ENCODE data around the gene BLVRB. TPM values are rescaled to one million over a fixed set of nuclear protein-coding genes. Genes with fewer than 3 reads are reported as not detected.

BLVRB gene
- total and polyA plus RNA-seq, 9 of the 15 experiments (the other 6 are each of a cell fraction or from before 2014, with no cell fraction given): 81.1 to 749 (median 331) TPM

- TF ChIP-seq MGA (IDR thresholded peaks at IDR 0.05): no peak
- TF ChIP-seq CCNT2 (IDR thresholded peaks at IDR 0.05; ENCODE audit: borderline replicate concordance, extremely low read depth, insufficient read length, low read depth, low read length): peak; percentile 39
- TF ChIP-seq USF2 (CRISPR knock-in tag; IDR thresholded peaks at IDR 0.05): peak; percentile 66; the same call in 1 of the 2 replicates
- TF ChIP-seq SAP30 (IDR thresholded peaks at IDR 0.05; ENCODE audit: borderline replicate concordance, insufficient read depth, low read depth, low read length, poor library complexity, severe bottlenecking): peak; percentile 45
- peak; percentile 59 for TF ChIP-seq HMBOX1 (IDR thresholded peaks at IDR 0.05)
- no peak for TF ChIP-seq HMGXB4 (CRISPR knock-in tag; IDR thresholded peaks at IDR 0.05)
- peak; percentile 59 for TF ChIP-seq ZFX (CRISPR knock-in tag; IDR thresholded peaks at IDR 0.05)
- no peak for TF ChIP-seq ZNF644 (tag; IDR thresholded peaks at IDR 0.05; ENCODE audit: low read depth)
- no peak for TF ChIP-seq EP400 (IDR thresholded peaks at IDR 0.05)
- TF ChIP-seq ZNF717 (CRISPR knock-in tag; IDR thresholded peaks at IDR 0.05): no peak
- TF ChIP-seq BHLHE40 (IDR thresholded peaks at IDR 0.05; ENCODE audit: low read length): 0 out of 2 replicates have a peak, but pooled peaks have one; percentile 23
These were observed 67.0 kb downstream of the BLVRB start (continued) for GRCh38 chr19:40398417-40399131.

Data from K562 (cell line).